HCT116 (cell line): ENCODE data around the gene PAN3.

Source experiments
- CTCF ChIP-seq, 3 experiments: fragments of 200-600 bp in 1 of 3; sonication (generic) in 1 of 3; IDR thresholded peaks in 2 of 3; conservative IDR thresholded peaks in 1 of 3; 2 replicates each; pipeline ENCODE4 v1.5.1; 2012 to 2017; ENCODE audit warnings: low read depth in 2 of 3, low read length in 2 of 3, antibody characterized with exemption in 1 of 3, borderline replicate concordance in 1 of 3, control low read depth in 1 of 3, mild to moderate bottlenecking in 1 of 3, mixed read lengths in 1 of 3, mixed run types in 1 of 3, moderate library complexity in 1 of 3; ENCODE audit not compliant: insufficient read depth in 1 of 3
- TF ChIP-seq, protein P1 (sequence below): IDR thresholded peaks from 2 replicates; pipeline ENCODE4 v1.6.1; 2011; ENCODE audit warnings: mild to moderate bottlenecking, low read length, moderate library complexity; ENCODE audit not compliant: insufficient replicate concordance; ENCODE audit errors: extremely low read depth

- TF ChIP-seq CTCF (IDR thresholded peaks at IDR 0.05 in 2 of 3, conservative IDR thresholded peaks at IDR 0.05 in 1 of 3; ENCODE audit: borderline replicate concordance in 1 of 3, insufficient read depth in 1 of 3, low read depth in 2 of 3, low read length in 2 of 3): no peak
- TF ChIP-seq, protein P1, sequence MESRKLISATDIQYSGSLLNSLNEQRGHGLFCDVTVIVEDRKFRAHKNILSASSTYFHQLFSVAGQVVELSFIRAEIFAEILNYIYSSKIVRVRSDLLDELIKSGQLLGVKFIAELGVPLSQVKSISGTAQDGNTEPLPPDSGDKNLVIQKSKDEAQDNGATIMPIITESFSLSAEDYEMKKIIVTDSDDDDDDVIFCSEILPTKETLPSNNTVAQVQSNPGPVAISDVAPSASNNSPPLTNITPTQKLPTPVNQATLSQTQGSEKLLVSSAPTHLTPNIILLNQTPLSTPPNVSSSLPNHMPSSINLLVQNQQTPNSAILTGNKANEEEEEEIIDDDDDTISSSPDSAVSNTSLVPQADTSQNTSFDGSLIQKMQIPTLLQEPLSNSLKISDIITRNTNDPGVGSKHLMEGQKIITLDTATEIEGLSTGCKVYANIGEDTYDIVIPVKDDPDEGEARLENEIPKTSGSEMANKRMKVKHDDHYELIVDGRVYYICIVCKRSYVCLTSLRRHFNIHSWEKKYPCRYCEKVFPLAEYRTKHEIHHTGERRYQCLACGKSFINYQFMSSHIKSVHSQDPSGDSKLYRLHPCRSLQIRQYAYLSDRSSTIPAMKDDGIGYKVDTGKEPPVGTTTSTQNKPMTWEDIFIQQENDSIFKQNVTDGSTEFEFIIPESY: no peak
These were observed 178.5 kb downstream of the PAN3 start for GRCh38 chr13:28316836-28317235.
